Right lung (tissue), 5 donors: ENCODE measurements around the gene PSMD14. TPM values are rescaled to one million over a fixed set of nuclear protein-coding genes. Genes with fewer than 3 reads are reported as not detected.

Experiments used
- DNase-seq, 2 donors: peaks; one replicate each; pipeline ENCODE4 v3.0.0-alpha.2; 2013
- polyA plus RNA-seq, 5 donors: library from polyadenylated mRNA; unstranded; fragments of 120-200 nt; gene quantifications; one replicate each; pipeline versions ENCODE4 v1.2.1 to v1.2.3, GENCODE V29; 2013; ENCODE audit warnings: inconsistent platforms in 1 of 5, low replicate concordance in 1 of 5; ENCODE audit not compliant: insufficient read length in 5 of 5, insufficient read depth in 1 of 5

The PSMD14 gene
- polyA plus RNA-seq, 5 donors = 39.2 to 48.1 (median 42.6) TPM

GRCh38 chr2:161434118-161434517 lies 125.9 kb downstream of the PSMD14 start:
- no peak for DNase-seq

GRCh38 chr2:161436411-161436810 lies 128.2 kb downstream of the PSMD14 start:
- DNase-seq = no peak

- no peak for DNase-seq
Measured at GRCh38 chr2:161438598-161438997, 130.4 kb downstream of the PSMD14 start.

GRCh38 chr2:161445097-161445496 lies 136.9 kb downstream of the PSMD14 start:
- DNase-seq = no peak

GRCh38 chr2:161448431-161448830 lies 140.2 kb downstream of the PSMD14 start:
- DNase-seq = no peak

Other genes starting within 250 kb of the PSMD14 start
- gene TANK, start 148.0 kb upstream of the PSMD14 start, polyA plus RNA-seq = 10 to 100 TPM; 42.0 to 81.0 (median 61.0) TPM
- gene TBR1, start 107.9 kb downstream of the PSMD14 start, polyA plus RNA-seq = under 1 TPM in 3 of 5 donors, not detected in 2; 0.03 to 0.06 (median 0.04) TPM